ENCODE measurements around the gene ARAP3. TPM values are rescaled to one million over a fixed set of nuclear protein-coding genes. Genes with fewer than 3 reads are reported as not detected.
A peak's percentile ranks its signal among the peaks of the same experiment; 100 is the strongest.

The ARAP3 gene
- total RNA-seq (2014; rRNA removed; shearing (Covaris generic)) (32.8 and 33.2 TPM in 2 replicates), polyA plus RNA-seq (2016; fragmentation: Nextera tagmentation; extraction: Ambion mirVana) (18.4 and 21.5 TPM in 2 replicates)
- long read RNA-seq, partial matches to known transcripts: 2 of 3 reads
- long read RNA-seq, other reads (novel, unspliced or antisense): 1 of 3 reads

DNA sequence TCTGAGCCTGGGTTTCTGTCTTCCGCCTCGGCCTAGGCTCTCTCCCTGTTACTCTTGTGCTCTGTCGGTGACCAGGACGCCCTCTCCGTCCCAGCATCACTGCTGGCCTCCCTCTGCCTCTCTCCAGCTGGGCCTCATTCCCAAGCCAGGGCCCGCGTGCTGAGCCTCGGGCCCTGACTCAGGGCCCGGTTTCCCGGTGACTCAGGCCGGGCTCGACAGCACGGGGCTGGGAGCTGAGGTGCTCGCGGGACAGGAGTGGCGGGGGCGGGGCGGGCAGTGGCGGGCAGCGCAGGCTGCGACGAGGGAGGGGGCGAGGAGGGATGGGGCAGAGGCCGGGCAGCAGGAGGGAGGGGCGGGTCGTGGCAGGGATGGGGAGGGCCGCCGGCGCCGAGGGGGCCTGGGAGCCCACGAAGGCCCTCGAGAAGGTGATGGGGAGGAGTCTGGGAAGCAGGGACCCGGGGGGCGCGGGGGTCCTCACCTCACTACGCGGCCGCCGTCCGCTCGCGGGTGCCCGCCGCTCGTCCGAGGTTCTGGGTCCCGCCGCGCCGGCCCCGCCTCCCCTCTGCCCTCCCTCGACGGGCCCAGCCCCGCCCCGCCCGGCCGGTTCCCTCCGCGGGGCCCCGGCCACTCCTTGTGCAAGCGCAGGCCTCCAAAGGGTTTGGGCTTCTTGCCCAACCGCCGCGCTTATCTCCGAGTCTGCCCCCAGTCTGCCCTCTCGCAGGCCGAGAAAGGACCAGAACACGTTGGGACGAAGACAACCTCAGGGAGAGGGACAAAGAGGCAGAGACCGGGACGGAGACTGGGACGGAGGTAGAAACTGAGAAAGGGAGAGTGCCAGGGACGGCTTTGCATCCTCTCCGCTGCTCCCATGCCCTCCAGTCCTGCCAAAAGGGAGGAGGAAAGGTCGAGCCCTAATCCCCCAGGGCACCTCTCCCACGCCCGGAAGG, at the start of gene ARAP3:
Gene ARAP3 (minus strand): TSS at position 536 of the 947 bp plus-strand sequence. CDS start 1,744 bp downstream, outside the sequence.
- peak within 1 kb of the TSS; percentile 93 for H2AFZ ChIP-seq
- ATAC-seq: peak; percentile 73
- H3F3A ChIP-seq (replicated peaks; ENCODE audit: low read depth): peaks cover 22% of the 10 kb centered on the region
- H3K79me2 ChIP-seq (replicated peaks; ENCODE audit: insufficient read depth): peaks cover 13% of the 10 kb centered on the region; the same call in 1 of the 2 replicates
- peak within 1 kb of the TSS; percentile 96 for H3K27ac ChIP-seq (ENCODE audit: low read depth)
- H3K4me2 ChIP-seq: peak within 1 kb of the TSS; percentile 93
- peaks cover 23% of the 10 kb centered on the region for H3K36me3 Mint-ChIP-seq (ENCODE audit: low read depth)
- peaks cover 26% of the 10 kb centered on the region for H3K4me1 ChIP-seq (ENCODE audit: insufficient read depth)
- H3K4me3 ChIP-seq: peak within 1 kb of the TSS; percentile 82
- no peaks in the 10 kb centered on the region for H3K9me2 ChIP-seq (ENCODE audit: insufficient read depth)
- no peaks in the 10 kb centered on the region; the same call in 2 of the 3 replicates for H3K9me3 Mint-ChIP-seq
- H4K20me1 ChIP-seq (replicated peaks; ENCODE audit: insufficient read depth): no peaks in the 10 kb centered on the region
- no peaks in the 10 kb centered on the region for H3K36me3 ChIP-seq (ENCODE audit: insufficient read depth)
- peak within 1 kb of the TSS; percentile 85 for H3K27ac Mint-ChIP-seq
- peak; percentile 56 for TF ChIP-seq POLR2AphosphoS5 (IDR thresholded peaks at IDR 0.05; ENCODE audit: low read depth)
- TF ChIP-seq, protein P1, sequence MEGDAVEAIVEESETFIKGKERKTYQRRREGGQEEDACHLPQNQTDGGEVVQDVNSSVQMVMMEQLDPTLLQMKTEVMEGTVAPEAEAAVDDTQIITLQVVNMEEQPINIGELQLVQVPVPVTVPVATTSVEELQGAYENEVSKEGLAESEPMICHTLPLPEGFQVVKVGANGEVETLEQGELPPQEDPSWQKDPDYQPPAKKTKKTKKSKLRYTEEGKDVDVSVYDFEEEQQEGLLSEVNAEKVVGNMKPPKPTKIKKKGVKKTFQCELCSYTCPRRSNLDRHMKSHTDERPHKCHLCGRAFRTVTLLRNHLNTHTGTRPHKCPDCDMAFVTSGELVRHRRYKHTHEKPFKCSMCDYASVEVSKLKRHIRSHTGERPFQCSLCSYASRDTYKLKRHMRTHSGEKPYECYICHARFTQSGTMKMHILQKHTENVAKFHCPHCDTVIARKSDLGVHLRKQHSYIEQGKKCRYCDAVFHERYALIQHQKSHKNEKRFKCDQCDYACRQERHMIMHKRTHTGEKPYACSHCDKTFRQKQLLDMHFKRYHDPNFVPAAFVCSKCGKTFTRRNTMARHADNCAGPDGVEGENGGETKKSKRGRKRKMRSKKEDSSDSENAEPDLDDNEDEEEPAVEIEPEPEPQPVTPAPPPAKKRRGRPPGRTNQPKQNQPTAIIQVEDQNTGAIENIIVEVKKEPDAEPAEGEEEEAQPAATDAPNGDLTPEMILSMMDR (conservative IDR thresholded peaks at IDR 0.05; ENCODE audit: low read depth in 2 of 2): no peak
- H3K27me3 Mint-ChIP-seq (ENCODE audit: insufficient read depth, low read depth, poor library complexity): peaks cover 13% of the 10 kb centered on the region
- H3K27me3 ChIP-seq (ENCODE audit: insufficient read depth): no peaks in the 10 kb centered on the region
- peak within 1 kb of the TSS; percentile 84 for H3K4me3 Mint-ChIP-seq
- peak; percentile 85 for DNase-seq (ENCODE audit: low spot score)
- H3K4me1 Mint-ChIP-seq: peaks cover 46% of the 10 kb centered on the region

DNA sequence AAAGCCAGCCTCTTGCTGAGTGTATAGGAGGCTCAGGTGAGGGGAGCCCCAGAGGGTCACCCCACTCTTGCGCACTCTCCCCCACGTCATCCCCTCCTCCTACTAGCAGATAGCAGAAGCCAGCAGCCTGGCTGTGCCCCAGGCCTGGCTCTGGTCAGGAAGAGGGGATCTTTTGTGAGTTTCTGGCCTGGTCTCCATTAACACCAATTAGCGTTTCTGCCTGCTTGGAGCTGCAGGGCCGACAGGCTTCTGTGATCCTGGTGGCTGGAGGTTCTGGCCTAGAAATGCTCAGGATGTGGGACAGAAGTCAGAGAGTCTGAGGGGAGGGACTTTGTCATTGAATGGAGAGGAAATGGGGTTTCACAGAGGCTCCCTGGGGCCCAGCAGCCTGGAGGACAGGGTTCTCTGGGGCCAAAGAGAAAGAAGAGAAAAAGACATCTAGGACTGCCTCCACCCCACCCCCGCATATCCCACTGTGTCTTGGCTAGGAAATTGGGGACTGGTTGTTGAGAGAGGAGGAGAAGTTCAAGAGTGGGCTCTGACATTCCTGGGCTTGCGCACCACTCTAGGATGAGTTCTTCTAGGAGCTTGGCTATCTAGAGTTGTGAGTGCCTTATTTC, 47.5 kb upstream of the ARAP3 start:
- peak overlapping the region; percentile 73 for H3K27ac Mint-ChIP-seq
- H3K4me1 Mint-ChIP-seq: peaks cover 34% of the 10 kb centered on the region
- Histone ChIP-seq H4K20me1 (replicated peaks; ENCODE audit: insufficient read depth) (no peaks in the 10 kb centered on the region), H2AFZ (peak overlapping the region; percentile 83; the same call in 1 of the 2 replicates), H3F3A (replicated peaks; ENCODE audit: low read depth) (no peaks in the 10 kb centered on the region), H3K36me3 (ENCODE audit: insufficient read depth) (no peaks in the 10 kb centered on the region), H3K4me2 (peak overlapping the region; percentile 65), H3K27me3 (ENCODE audit: insufficient read depth) (no peaks in the 10 kb centered on the region), H3K9me2 (ENCODE audit: insufficient read depth) (no peaks in the 10 kb centered on the region), H3K79me2 (replicated peaks; ENCODE audit: insufficient read depth) (no peaks in the 10 kb centered on the region), H3K4me1 (ENCODE audit: insufficient read depth) (peaks cover 23% of the 10 kb centered on the region), H3K4me3 (no peak overlapping the region), H3K27ac (ENCODE audit: low read depth) (no peak overlapping the region)
- H3K4me3 Mint-ChIP-seq: peak overlapping the region; percentile 11; the same call in 1 of the 3 replicates
- H3K27me3 Mint-ChIP-seq (ENCODE audit: insufficient read depth, low read depth, poor library complexity): peaks cover 30% of the 10 kb centered on the region
- H3K36me3 Mint-ChIP-seq (ENCODE audit: low read depth): no peaks in the 10 kb centered on the region; the same call in 2 of the 3 replicates
- DNase-seq (ENCODE audit: low spot score) (no peak), ATAC-seq (peak; percentile 65)
- no peaks in the 10 kb centered on the region for H3K9me3 Mint-ChIP-seq
- TF ChIP-seq, protein P1 (conservative IDR thresholded peaks at IDR 0.05; ENCODE audit: low read depth in 2 of 2): no peak
- TF ChIP-seq EZH2 (IDR thresholded peaks at IDR 0.05; ENCODE audit: low read depth, unreplicated experiment) (no peak), ZNF114 (CRISPR knock-in tag; IDR thresholded peaks at IDR 0.05) (no peak), STAT1 (IDR thresholded peaks at IDR 0.05; ENCODE audit: unreplicated experiment) (no peak), CREB1 (CRISPR knock-in tag; IDR thresholded peaks at IDR 0.05; ENCODE audit: low read depth) (no peak), POLR2AphosphoS5 (IDR thresholded peaks at IDR 0.05; ENCODE audit: low read depth) (no peak), NANOG (IDR thresholded peaks at IDR 0.05; ENCODE audit: borderline replicate concordance) (no peak), EZH2phosphoT487 (IDR thresholded peaks at IDR 0.05; ENCODE audit: unreplicated experiment) (no peak), JUNB (IDR thresholded peaks at IDR 0.05; ENCODE audit: unreplicated experiment) (no peak), ETS1 (IDR thresholded peaks at IDR 0.05) (no peak)
